ENCODE measurements around the gene CACNG4.
A peak's percentile ranks its signal among the peaks of the same experiment; 100 is the strongest.

CACNG4 gene

DNA sequence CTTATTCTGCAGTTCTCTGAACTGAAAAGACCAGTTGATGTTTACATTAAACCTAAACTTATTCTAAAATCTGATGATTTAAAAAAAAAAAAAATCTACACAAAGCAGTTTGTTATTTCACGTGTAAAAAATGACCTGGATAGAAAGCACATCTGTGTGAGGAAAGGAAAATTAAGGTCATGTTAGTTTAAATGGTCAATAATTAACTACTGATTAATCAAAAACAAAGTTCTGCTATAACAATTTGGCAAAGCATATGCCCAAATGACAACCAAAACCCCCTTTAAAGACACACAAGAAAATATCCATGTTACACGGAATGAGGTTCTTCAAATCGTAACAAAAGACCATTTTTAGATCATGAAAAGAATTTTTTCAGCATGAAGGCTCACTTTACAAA lies 110.3 kb downstream of the CACNG4 start:
- peak overlapping the region; percentile 59 for H3K27ac ChIP-seq
- TF ChIP-seq, protein P1, sequence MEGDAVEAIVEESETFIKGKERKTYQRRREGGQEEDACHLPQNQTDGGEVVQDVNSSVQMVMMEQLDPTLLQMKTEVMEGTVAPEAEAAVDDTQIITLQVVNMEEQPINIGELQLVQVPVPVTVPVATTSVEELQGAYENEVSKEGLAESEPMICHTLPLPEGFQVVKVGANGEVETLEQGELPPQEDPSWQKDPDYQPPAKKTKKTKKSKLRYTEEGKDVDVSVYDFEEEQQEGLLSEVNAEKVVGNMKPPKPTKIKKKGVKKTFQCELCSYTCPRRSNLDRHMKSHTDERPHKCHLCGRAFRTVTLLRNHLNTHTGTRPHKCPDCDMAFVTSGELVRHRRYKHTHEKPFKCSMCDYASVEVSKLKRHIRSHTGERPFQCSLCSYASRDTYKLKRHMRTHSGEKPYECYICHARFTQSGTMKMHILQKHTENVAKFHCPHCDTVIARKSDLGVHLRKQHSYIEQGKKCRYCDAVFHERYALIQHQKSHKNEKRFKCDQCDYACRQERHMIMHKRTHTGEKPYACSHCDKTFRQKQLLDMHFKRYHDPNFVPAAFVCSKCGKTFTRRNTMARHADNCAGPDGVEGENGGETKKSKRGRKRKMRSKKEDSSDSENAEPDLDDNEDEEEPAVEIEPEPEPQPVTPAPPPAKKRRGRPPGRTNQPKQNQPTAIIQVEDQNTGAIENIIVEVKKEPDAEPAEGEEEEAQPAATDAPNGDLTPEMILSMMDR (conservative IDR thresholded peaks at IDR 0.05) = no peak

DNA sequence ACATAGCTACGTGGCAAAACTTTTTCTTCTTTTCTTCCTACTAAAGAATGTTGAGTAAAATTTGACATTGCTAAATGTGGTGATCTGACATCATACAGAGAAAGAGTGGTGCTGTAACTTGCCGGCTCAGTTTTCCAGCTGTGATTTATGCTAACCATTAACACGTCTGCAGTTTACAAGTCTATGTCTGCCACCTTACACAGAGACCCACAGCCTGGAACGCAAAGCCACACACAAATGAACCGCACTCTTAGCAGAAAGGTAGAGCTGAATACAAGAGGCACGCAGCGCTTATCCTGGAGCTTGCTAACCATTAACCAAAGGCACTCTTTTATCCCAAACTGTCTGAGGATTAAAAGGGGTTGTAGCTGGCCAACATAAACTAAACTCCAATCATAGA lies 111.8 kb downstream of the CACNG4 start:
- TF ChIP-seq, protein P1 (conservative IDR thresholded peaks at IDR 0.05) = no peak
- H3K27ac ChIP-seq = peak overlapping the region; percentile 54

DNA sequence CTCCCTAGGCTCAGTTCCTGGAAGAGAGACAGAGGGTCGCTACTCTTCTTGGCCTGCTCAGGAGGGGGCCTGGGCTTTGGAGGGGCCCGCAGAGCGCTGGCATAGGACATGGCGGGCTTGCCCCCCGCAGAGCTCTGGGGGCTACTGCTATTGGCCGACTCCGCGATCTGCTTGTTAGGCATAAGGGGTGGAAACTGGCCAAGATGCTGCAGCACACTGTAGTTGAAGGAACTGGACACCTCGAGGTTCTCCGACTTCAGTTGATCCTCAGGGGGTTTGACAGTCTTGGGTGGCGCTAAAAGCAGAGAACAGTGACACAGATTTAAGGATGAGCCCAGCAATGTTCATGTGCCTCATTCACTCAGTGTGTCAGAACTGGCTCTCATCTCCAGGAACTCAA lies 113.8 kb downstream of the CACNG4 start:
- TF ChIP-seq, protein P1 (conservative IDR thresholded peaks at IDR 0.05) = no peak

DNA sequence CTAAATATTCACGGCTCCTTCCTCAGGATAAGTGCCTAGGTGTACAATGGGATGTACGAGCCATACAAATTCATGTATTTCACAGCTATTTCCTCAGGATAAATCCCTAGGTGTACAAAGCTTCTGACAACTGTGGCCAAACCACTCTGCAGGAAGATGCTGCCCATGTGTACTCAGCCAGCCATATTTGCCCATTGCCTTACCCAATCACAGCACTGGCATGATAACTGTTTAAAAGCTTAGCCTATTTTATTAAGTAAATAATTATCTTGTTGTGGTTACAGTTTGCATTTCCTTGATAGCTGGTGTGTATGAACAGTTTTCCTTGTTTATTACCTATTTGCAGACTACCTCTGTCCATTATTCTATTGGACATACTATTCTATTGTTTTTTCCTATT lies 115.0 kb downstream of the CACNG4 start:
- TF ChIP-seq, protein P1 (conservative IDR thresholded peaks at IDR 0.05) = no peak
- no peak overlapping the region for H3K27ac ChIP-seq

More for the DNA sequence above, 113.8 kb downstream of the CACNG4 start:
- no peak overlapping the region for H3K27ac ChIP-seq

DNA sequence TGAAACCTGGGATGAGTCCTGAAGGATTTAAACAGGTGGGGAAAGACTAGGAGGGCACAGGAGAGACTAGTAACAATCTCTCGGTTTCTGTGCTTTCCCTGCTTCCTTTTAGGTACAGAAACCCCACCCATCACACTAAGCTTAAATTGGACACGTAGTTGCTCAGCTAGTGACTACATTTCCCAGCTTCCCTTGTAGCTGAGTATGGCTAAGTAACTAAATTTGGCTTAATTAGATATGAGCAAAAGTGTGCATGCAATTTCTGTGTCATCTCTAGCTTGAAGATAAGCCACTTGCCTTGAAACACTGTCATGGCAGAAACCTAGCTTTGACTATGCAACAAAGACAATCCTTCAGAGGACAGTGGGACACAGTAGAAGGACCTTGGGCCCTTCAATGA lies 116.3 kb downstream of the CACNG4 start:
- no peak overlapping the region for H3K27ac ChIP-seq
- TF ChIP-seq, protein P1 (conservative IDR thresholded peaks at IDR 0.05) = no peak

DNA sequence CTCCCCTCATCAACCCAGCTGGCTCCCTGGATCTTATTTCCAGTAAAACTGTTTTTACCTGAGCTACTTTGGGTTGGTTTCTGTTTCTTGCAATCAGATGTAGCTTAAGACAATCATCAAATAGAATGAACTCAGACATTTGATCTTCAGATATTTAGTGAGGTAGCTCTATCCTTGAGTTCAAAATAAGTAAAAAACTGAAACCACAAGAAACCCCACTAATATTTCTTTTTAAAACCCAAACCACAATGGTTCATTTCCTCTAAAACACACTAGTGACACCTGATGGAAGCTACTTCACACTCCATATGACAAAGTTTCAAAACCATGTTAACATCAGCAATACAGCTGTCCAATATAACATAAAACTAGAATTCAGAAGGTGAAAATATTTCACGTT lies 117.6 kb downstream of the CACNG4 start:
- TF ChIP-seq, protein P1 (conservative IDR thresholded peaks at IDR 0.05) = peak; percentile 32; the same call in 1 of the 2 replicates
- H3K27ac ChIP-seq = no peak overlapping the region
